HG02759 (cell line): ENCODE results near the gene PNPLA5.
A peak's percentile ranks its signal among the peaks of the same experiment; 100 is the strongest.
"Not testable (repeated sequence)": the region's sequence is repeated elsewhere in the genome, so short reads cannot be mapped to it uniquely, and the experiment has no call there.

Source experiments
- ATAC-seq: cut with Tn5 transposase; IDR thresholded peaks from one replicate; pipeline ENCODE4 v1.9.1; 2021; ENCODE audit warnings: mild to moderate bottlenecking, moderate library complexity; ENCODE audit not compliant: unreplicated experiment

PNPLA5 gene

GRCh38 chr22:43903033-43903432, 11.2 kb upstream of the PNPLA5 start:
- ATAC-seq = not testable (repeated sequence)

- ATAC-seq = no peak
Observed at GRCh38 chr22:43901976-43902643, 10.3 kb upstream of the PNPLA5 start.

- no peak for ATAC-seq
Observed at GRCh38 chr22:43900206-43900605, 8.4 kb upstream of the PNPLA5 start.

- no peak for ATAC-seq
Observed at GRCh38 chr22:43897751-43898261, 6.0 kb upstream of the PNPLA5 start.

- no peak for ATAC-seq
Observed at GRCh38 chr22:43895986-43896645, 4.3 kb upstream of the PNPLA5 start.

GRCh38 chr22:43894122-43894521, 2.3 kb upstream of the PNPLA5 start:
- no peak for ATAC-seq

- ATAC-seq = no peak
Observed at GRCh38 chr22:43893266-43893665, 1.5 kb upstream of the PNPLA5 start.

GRCh38 chr22:43892183-43892894, 526 bp upstream of the PNPLA5 start:
- no peak for ATAC-seq

GRCh38 chr22:43890901-43891331, 897 bp downstream of the PNPLA5 start:
- ATAC-seq = no peak

GRCh38 chr22:43889860-43890253, 2.0 kb downstream of the PNPLA5 start:
- ATAC-seq = no peak

GRCh38 chr22:43889201-43889859, 2.5 kb downstream of the PNPLA5 start:
- no peak for ATAC-seq

GRCh38 chr22:43888740-43889139, 3.1 kb downstream of the PNPLA5 start:
- ATAC-seq = no peak

- ATAC-seq = no peak
Observed at GRCh38 chr22:43887391-43887790, 4.4 kb downstream of the PNPLA5 start.

- ATAC-seq = no peak
Observed at GRCh38 chr22:43886231-43886630, 5.6 kb downstream of the PNPLA5 start.

GRCh38 chr22:43885786-43886185, 6.0 kb downstream of the PNPLA5 start:
- no peak for ATAC-seq

GRCh38 chr22:43885319-43885671, 6.5 kb downstream of the PNPLA5 start:
- ATAC-seq = no peak

GRCh38 chr22:43884600-43885318, 7.1 kb downstream of the PNPLA5 start:
- ATAC-seq = peak; percentile 68

GRCh38 chr22:43883719-43884415, 7.9 kb downstream of the PNPLA5 start:
- no peak for ATAC-seq

GRCh38 chr22:43883012-43883661, 8.7 kb downstream of the PNPLA5 start:
- ATAC-seq = no peak
